DMS114 treated with DMSO at 0.1 percent for 48 hours (cell line): ENCODE results near the gene SELENON.

Experiments
- DNase-seq: peaks from one replicate; lab custom pipeline; 2025; ENCODE audit not compliant: unreplicated experiment; lab: John Stamatoyannopoulos, UW

Gene SELENON

GRCh38 chr1:25770541-25771220, 29.3 kb upstream of the SELENON start:
- no peak for DNase-seq

GRCh38 chr1:25771221-25772114, 28.5 kb upstream of the SELENON start:
- no peak for DNase-seq

GRCh38 chr1:25772164-25772563, 27.8 kb upstream of the SELENON start:
- no peak for DNase-seq

- DNase-seq: no peak
These were observed 27.2 kb upstream of the SELENON start for GRCh38 chr1:25772692-25773245.

DNA sequence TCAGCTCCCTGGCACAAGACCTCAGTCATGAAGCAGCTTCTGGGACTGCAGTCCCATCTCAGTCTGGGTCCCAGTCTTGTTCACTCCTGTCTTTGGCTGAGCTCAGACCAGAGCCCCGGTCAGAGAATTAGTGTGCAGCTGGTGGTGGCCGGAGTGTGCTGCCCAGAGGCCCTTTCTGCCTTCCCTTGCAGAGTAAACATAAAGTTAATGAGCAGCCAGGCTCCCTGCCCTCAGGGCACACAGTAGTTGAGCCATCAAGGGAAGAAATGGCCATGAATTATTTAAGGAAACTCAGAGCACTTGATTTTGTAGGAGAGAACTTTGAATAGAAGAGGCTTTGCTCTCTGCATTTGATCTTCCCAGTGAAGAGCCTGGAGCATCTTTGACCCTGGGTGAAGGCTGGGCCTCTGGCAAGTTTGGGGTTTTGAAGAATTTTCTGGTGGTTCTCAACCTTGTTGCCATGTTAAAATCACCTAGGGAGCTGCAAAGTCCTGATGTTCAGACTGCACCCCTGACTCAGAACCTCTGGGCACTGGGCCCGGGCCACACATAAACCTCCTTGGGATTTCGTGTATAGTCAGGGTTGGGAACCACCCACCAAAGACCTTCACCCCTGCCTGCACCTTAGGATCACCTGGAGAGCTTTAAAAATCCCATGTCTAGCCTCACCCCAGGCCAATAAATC, 26.4 kb upstream of the SELENON start:
- no peak for DNase-seq

- DNase-seq: no peak
These were observed 25.7 kb upstream of the SELENON start for GRCh38 chr1:25774206-25774803.

DNA sequence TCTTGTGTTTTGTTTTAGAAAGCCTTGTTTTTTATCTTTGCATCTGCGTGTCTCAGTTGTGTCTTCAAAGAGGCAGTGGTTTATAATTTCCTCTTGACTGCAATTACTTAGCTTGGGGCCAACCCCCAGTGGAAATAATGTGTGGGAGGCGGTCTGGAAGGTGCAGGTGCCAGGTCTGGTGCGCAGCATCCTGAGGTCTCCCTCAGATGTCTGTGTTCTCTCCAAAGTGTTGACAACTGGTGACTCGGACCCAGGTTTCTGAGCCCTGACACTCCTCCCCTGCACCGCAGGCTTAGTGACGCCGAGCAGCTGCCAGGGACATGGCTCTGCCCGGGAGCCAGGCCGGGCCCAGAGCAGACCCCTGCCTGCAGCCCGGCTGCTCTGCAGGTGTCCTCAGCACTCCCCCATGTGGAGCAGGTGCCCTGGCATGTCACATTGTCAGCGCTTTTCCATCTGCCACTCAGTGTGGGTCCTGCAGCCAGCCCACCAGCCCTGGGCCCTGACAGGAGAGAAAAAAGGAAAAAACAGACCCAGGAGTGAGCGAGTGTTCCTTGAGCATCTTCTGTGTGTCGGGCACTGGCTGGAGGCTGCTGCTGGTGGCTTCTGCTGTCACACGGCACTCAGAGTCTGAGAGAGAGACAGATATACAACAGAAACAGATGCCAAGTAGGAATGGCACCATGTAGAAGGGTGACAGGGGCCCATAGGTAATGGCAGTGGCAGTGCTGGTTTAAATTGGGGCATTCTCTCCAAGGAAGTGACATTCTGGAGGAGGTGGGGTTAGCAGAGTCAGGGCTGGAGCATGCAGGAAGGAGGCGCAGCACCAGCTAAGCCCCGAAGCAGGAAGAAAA, 24.8 kb upstream of the SELENON start:
- DNase-seq: no peak

DNA sequence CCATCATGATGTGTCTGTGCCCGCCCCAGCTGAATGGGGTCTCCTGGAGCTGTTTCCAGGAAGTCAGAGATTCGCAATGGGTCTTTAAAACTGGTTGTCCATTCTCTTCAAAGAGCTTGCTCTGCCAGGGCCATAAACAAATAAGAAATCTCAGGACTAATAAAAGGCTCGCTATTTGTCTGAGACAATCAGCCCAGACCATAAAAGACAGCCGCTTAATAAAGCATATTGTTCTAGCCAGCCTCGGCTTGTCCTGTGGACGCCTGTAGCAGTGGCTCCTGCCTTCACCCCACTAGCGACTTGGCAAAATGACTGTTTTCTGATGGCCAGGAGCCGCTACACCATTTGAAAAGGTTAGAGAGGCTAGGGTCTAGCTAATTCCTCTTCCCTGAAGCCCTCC, 20.6 kb upstream of the SELENON start:
- DNase-seq: no peak

GRCh38 chr1:25779894-25780293, 20.1 kb upstream of the SELENON start:
- no peak for DNase-seq

GRCh38 chr1:25780318-25781129, 19.5 kb upstream of the SELENON start:
- no peak for DNase-seq

GRCh38 chr1:25781130-25781433, 18.9 kb upstream of the SELENON start:
- no peak for DNase-seq

- no peak for DNase-seq
These were observed 17.3 kb upstream of the SELENON start for GRCh38 chr1:25782608-25783201.

- DNase-seq: no peak
These were observed 15.4 kb upstream of the SELENON start for GRCh38 chr1:25784575-25785051.

GRCh38 chr1:25785333-25786067, 14.5 kb upstream of the SELENON start:
- DNase-seq: no peak

DNA sequence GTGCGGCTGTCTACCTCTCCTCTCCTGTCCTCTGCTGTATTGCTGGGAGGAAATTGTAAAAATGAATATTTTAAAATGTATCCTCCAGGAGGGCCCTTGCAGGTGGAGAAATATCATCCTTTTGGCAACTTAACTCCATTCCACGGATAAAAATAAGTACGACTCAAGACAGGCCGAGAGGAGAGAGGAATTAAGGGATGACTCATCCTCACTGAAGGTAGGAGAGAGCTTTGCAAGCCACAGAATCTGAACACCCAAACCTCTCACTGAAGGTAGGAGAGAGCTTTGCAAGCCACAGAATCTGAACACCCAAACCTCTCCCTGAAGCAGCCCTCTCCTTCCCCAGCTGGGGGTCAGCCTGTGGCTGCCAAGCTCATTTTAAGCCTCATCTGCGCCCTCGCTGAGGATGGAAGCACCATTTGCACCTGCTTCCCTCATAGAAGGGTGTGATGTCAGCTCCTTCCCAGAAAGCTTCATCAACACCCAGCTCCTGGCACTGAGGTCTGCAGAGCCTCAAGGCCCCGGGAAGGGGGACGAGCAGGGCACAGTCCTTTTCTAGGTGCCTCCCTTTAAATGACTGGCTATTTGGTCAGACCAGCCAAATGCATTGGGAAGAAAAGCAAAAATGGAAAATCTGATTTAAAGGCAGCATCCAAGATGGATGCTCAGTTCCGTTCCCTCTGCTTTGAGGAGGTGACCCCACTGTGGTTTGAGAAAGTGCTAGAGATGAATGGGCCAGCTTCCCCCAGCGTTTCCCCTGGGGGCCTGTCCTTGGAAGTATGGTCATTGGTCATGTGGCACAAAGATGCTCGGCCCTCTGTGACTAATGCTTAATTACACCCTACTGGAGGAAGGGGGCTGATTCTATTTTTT, 12.9 kb upstream of the SELENON start:
- no peak for DNase-seq

DNA sequence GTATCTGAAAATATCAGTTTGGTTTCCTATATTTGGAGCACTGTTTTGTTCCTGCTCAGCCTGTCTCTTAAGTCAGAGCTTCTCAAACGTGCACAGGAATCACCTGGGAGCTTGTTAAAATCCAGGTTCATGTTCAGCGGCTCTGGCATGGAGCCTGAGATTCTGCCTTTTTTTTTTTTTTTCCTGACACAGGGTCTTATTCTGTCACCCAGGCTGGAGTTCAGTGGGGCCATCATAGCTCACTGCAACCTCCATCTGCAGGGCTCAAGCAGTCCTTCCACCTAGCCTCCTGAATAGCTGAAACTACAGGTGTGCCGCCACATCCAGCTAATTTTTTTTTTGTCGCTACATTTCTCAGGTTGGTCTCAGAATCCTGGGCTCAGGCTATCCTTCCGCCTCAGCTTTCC, 12.2 kb upstream of the SELENON start:
- DNase-seq: no peak

GRCh38 chr1:25790472-25790871, 9.5 kb upstream of the SELENON start:
- no peak for DNase-seq
